ENCODE data around the gene ARMH1.
"Not testable (repeated sequence)": the region's sequence is repeated elsewhere in the genome, so short reads cannot be mapped to it uniquely, and the experiment has no call there.

ARMH1 gene

DNA sequence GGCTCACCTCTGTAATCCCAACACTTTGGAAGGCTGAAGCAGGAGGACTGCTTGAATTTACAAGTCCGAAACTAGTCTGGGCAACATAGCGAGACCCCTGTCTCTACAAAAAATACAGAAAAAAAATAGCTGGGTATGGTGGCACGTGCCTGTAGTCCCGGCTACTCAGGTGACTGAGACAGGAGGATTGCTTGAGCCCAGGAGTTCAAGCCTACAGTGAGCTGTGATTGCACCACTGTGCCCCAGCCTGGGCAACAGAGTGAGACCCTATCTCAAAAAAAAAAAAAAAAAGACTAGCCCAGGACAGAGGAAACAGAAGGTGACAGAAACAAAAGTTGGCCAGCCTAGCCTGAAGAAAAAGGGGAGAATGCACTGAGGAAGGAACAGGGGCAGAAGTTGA, 21.2 kb downstream of the ARMH1 start:
- no peak for DNase-seq

- DNase-seq = no peak
Observed at GRCh38 chr1:44696101-44696500, 21.6 kb downstream of the ARMH1 start.

DNA sequence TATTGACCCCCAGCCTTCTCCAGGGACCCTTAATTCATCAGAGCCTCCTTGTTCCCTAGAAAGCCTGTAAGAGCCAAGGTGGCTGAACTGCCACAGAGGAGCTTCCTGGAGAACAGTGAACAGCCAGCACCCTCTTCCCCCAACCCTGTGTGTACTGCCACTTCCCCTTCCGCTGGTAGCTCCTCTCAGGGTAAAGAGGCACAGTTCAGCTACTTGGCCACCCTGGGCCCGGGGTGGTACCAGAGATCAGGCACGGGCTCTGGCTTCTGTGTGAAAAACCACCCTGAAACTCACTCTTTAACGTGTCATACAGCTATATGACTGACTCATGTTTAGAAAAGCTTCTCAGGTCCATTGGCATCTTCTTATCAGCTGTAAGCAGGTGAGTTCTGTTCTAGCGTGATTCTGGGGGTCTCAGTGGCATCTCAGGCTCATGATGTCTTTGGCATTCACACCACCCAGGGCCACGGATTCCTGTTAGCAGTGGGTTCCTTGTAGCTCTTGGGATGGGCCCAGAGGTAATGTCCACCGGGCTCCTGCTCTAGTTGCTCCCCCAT, 22.4 kb downstream of the ARMH1 start:
- DNase-seq = peak; percentile 34

- no peak for DNase-seq
Observed at GRCh38 chr1:44698138-44698537, 23.6 kb downstream of the ARMH1 start.

DNA sequence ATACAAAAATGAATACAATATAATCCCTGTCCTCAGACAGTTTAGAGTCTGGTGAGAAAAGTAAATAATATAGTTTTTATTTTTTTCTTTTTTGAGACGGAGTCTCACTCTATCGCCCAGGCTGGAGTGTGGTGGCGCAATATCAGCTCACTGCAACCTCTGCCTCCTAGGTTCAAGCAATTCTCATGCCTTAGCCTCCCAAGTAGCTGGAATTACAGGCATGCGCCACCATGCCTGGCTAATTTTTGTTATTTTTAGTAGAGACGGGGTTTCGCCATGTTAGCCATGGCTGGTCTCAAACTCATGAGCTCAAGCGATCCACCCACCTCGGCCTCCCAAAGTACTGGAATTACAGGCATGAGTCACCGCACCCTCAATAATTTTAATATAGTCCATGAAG, 24.9 kb downstream of the ARMH1 start:
- not testable (repeated sequence) for DNase-seq

DNA sequence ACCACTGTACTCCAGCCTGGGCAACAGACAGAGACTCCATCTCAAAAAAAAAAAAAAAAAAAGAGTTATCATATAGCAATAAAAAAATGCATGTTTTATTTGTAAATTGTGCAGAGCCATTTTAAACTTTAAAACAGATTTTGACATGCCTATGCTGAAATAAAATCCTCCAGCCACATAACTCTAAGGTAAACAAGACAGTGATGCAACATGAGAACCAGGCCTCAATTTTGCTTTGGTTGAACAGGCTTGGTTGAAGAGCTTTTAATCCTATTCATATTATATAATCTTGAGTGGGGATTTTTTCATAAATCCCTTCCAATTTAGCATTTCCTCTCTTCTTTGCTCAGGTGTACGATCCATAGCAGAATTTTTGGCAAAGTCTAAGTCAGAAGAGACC, 26.1 kb downstream of the ARMH1 start:
- no peak for DNase-seq

DNA sequence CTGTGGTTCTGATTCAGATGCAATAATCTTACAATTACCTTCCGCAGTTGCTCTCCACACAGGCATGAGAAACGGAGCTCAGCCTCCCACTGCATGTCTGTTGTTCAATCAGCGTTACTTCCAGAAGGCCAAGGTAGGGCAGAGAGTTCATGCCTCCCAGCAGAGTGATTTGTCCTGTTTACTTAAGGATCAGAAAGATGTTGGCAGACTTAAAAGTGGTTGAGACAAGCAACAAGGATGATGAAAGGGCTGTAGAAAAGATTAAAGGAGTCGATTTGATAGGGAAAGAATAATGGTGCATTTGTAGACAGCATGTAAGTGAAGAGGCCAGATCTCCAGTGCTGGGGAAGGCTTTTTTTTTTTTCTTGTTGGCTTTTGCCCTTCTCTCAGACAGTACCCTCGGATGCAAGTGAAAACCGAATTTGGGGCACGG, 26.6 kb downstream of the ARMH1 start:
- no peak for DNase-seq

DNA sequence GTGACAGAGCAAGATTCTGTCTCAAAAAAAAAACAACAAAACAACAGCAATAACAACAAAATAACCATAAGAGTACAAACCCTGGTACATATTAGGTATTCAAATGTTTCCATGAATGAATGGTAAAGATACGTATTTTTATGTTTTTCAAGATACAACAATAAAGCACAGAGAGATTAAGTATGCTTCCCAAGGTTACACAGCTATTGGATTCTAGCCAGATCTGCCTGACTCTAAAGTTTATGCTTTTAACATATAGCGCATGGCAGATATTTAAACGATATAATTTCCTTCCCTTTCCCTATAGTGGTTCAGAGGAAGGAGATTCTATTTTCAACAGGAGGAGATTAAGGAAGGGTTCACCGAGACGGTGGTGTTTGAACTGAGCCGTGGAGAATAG, 31.0 kb downstream of the ARMH1 start:
- DNase-seq = no peak

- DNase-seq = no peak
Observed at GRCh38 chr1:44705938-44706337, 31.4 kb downstream of the ARMH1 start.

DNA sequence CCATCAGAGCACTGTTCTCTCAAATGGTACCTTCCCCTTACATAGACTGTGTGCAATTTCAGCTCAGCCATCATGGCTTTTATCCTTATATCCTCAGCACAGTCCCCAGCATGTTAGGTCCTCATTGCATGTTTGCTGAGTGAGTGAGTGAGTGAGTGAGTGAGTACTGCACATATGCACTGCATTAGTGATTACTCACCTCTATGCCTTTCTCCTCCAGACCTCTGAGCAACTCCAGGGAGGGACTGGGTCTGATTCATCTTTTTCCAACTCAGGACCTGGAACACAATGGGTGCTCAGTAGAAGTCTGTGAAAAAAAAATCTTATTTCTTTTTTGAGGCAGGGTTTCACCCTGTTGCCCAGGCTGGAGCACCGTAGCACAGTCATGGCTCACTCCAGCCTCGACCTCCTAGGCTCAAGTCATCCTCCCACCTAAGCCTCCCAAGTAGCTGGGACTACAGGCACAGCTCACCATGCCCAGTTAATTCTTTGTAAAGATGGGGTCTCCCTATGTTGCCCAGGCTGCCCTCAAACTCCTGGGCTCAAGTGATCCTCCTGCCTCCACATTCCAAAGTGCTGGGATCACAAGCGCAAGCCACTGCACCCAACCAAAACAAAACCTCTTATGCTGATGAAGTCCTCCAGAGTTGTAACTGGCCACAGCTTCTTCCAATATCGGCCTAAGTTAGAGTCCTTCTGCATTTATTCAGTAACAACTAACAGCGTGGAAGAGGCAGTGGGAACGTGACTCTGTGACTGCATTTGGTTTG, 32.8 kb downstream of the ARMH1 start:
- DNase-seq = no peak

GRCh38 chr1:44707959-44708831, 33.7 kb downstream of the ARMH1 start:
- no peak for DNase-seq

DNA sequence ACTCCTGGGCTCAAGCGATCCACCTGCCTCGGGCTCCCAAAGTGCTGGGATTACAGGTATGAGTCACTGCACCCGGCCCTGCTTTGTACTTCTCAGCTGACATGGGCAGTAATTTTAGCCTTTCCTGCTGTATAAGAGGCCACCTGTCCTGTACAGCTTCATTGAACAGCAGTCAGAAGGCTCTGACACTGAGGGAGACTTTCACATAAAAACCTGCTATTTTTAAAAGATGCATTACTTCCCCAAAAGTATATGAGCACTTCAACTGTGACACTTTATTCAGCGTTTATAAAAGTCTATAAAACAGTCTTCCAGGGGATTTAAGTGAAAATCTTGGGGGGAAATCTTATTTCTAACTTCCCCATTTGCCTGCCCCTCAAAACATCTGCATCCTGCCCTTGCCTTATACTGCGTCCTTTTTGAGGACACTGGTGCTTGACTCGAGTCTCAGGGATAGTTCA, 38.8 kb downstream of the ARMH1 start:
- no peak for DNase-seq

DNA sequence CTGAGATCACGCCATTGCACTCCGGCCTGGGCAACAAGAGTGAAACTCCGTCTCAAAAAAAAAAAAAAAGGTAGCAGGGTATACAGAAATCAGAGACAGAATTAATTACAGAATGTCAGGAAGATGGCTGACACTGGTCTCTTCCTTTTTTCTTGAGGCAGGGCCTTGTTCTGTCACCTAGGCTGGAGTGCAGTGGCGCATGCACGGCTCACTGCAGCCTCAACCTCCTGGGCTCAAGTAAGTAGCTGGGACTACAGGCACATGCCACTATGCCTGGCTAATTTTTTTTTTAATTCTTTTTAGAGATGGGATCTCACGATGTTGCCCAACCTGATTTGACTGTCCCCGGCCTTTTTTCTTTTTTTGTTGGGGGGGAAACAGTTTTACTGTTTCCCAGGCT, 40.0 kb downstream of the ARMH1 start:
- DNase-seq = no peak

DNA sequence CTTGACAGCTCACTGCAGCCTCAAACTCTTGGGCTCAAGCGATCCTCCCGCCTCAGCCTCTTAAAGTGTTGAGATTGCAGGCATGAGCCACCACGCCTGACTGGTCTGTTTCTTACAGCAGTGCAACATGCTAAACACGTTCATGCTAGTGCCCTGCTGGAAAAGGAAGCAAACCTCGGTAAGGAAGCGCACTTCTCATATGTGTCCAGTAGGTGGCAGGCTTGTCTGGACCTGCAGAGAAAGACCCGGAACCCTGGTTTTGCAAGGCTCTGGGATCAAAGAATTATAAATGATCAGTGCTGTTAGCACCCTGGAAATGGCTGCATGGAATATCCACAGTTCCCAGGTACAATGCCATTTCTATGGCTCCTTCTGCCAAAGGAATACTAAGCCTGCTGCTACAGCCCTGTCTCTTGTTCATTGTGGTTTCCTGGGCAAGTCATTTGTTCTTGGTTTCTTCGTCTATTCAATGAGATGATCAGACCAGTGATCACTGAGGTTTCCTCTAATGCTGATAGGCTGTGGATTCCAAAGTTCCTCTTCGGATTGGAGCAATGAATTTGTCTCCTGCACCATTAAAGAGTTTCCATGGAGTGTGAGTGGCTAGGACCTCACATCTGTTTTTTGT, 40.5 kb downstream of the ARMH1 start:
- DNase-seq = peak; percentile 58

DNA sequence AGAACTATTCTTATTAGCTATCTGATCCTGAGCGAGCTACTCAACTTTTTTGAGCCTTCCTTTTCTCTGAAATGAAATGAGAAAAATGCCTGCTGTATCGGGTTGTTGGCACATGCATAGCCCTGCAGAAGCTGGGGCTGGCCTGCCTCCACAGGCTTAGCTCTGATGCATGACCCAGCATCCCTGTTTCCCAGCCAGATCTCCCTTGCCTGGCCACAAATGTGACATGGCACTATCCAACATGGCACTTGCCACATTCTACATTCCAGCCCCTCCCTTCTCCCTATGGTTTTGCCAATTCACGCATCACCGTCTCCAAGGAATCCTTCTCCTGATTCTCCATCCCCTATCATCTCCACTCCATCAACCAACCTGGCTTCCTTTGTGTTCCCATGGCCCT, 42.6 kb downstream of the ARMH1 start:
- no peak for DNase-seq

GRCh38 chr1:44717653-44718052, 43.1 kb downstream of the ARMH1 start:
- DNase-seq = no peak

- DNase-seq = no peak
Observed at GRCh38 chr1:44718091-44718490, 43.6 kb downstream of the ARMH1 start.

GRCh38 chr1:44719318-44719717, 44.8 kb downstream of the ARMH1 start:
- DNase-seq = no peak

DNA sequence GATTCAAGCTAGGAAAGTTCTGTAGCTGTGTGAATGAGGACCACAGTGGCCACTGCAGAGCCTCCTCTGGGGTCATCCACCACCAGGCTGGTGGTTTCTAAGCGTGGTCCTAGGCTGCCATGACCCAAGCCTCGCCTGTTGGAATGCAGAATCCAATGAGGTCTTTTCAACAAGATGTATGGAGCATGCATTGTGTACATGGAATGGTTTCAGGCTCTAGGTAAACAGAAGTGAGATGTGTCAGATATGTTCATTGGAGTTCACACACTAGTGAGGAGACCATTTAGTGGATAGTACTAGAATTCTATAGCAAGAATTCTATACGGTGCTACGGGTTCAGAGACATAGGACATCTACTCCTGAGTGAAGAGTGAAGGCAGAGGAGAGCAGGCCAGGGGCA, 45.8 kb downstream of the ARMH1 start:
- no peak for DNase-seq

DNA sequence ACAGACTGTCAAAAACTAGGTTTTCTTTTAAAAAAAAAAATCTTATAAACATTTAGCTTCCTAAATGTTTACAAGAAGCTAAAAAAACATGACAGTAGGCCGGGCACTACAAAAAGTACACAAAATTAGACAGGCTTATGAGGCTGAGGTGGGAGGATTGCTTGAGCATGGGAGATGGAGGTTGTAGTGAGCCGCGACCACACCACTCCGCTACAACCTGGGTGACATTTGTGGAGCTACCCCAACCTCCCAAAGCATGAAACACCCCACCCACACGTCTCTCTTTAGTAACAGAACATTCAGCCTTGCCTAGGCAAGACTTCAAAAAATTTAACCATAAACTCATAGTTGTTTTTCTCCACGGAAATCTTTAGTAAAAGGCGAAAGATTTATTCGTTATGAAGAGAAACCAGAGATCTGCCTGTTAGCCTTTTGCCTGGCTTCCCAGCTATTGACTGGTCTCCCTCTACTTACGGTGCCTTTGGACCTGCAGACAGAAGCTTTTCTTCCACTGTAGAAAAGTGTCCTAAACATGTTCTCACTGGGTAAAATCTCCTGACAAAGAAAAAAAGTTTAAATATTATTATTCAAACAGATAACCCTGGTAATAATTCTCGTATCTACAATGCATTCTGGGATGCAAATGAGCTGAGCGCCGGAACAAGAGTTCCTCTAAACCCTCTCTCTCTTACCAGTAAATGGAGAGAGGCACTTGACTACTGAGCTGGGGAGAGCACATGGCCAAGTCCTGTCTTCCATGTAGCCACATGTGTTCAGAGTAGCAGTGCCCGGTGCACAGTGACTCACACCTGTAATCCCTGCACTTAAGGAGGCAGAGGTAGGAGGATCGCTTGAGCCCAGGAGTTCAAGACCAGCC, 47.2 kb downstream of the ARMH1 start:
- DNase-seq = peak; percentile 84

DNA sequence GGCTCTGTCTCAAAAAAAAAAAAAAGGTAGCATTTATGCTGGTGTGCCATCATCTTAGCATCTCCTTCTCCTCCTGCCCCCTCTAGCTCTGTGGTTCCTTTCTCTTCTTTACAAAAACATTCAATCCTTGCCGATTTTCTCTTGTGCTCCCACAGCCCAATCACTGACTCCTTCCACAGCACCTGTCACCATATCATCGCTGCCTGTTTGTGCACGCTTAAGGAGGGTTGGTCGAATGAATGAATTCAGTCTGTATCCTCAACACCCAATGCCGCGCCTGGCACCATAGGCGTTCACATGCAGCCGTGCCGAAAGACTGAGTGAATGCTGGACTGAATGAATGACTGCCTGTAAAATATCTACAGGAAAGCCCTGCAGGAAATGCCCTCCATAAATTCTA, 48.5 kb downstream of the ARMH1 start:
- DNase-seq = peak; percentile 24

All from activated naive CD4-positive, alpha-beta T cell treated with anti-CD3 and anti-CD28 coated beads, Interleukin-2, amount 50 U/mL, for 16 hours (primary cell).